B cell (primary cell): ENCODE measurements around the gene NR6A1. TPM values are rescaled to one million over a fixed set of nuclear protein-coding genes. Genes with fewer than 3 reads are reported as not detected.

Experiments used
- ATAC-seq: fragments of 200-7000 bp; cut with Tn5 transposase; one replicate; pipeline ENCODE4 v1.10.0; 2021; ENCODE audit warnings: low read depth, mild to moderate bottlenecking, moderate number of reproducible peaks, moderate library complexity
- CTCF ChIA-PET: fragments of 350-600 bp; sonication (Branson Sonifier 250); formaldehyde crosslinking; loops from one replicate; lab custom pipeline; 2021; ENCODE audit warnings: antibody characterized with exemption, inconsistent platforms; lab: Charles Lee
- POLR2A ChIA-PET: fragments of 350-600 bp; sonication (Branson Sonifier 250); formaldehyde crosslinking; loops from one replicate; lab custom pipeline; 2021; ENCODE audit warnings: antibody characterized with exemption; lab: Charles Lee
- DNase-seq: peaks from one replicate; pipeline ENCODE4 v3.0.0; 2013
- H2AFZ ChIP-seq: 2 replicates; pipeline ENCODE4 v1.6.1; 2012; ENCODE audit warnings: mild to moderate bottlenecking, low read depth, low read length; ENCODE audit not compliant: insufficient read depth, poor library complexity, severe bottlenecking
- H3K27ac ChIP-seq, 2 donors: 1 replicate in 1 of 2; 2 replicates in 1 of 2; pipeline ENCODE4 v1.5.1; 2012 to 2013; ENCODE audit warnings: low read length in 2 of 2, mild to moderate bottlenecking in 2 of 2, moderate library complexity in 1 of 2
- H3K27me3 ChIP-seq, 4 experiments: fragments of 200-600 bp in 1 of 4; sonication (generic) in 1 of 4; replicated peaks in 1 of 4; 1 replicate in 2 of 4; 2 replicates in 2 of 4; pipeline versions ENCODE4 v1.6.1 to v1.7.0; 2013 to 2016; ENCODE audit warnings: low read length in 3 of 4, mild to moderate bottlenecking in 2 of 4, mixed read lengths in 1 of 4, moderate library complexity in 1 of 4; ENCODE audit not compliant: insufficient read depth in 4 of 4, control insufficient read depth in 3 of 4; ENCODE audit errors: control extremely low read depth in 1 of 4
- H3K36me3 ChIP-seq, 2 experiments: replicated peaks in 1 of 2; 1 replicate in 1 of 2; 2 replicates in 1 of 2; pipeline versions ENCODE4 v1.6.1 to v1.7.1; 2013; ENCODE audit warnings: low read length in 1 of 2; ENCODE audit not compliant: insufficient read depth in 2 of 2, control insufficient read depth in 1 of 2; ENCODE audit errors: control extremely low read depth in 1 of 2, extremely low read depth in 1 of 2
- H3K4me1 ChIP-seq, 2 donors: fragments of 200-600 bp in 1 of 2; sonication (generic) in 1 of 2; 1 replicate in 1 of 2; 2 replicates in 1 of 2; pipeline versions ENCODE4 v1.5.1 to v1.6.1; 2013 to 2017; ENCODE audit warnings: low read length in 2 of 2; ENCODE audit not compliant: control insufficient read depth in 2 of 2, insufficient read depth in 2 of 2
- H3K4me2 ChIP-seq: replicated peaks from 2 replicates; pipeline ENCODE3; 2012; ENCODE audit warnings: mild to moderate bottlenecking, low read depth, low read length; ENCODE audit not compliant: poor library complexity, severe bottlenecking
- H3K4me3 ChIP-seq, 5 experiments: fragments of 200-600 bp in 1 of 5; sonication (generic) in 1 of 5; 1 replicate in 3 of 5; 2 replicates in 2 of 5; pipeline versions ENCODE4 v1.5.1 to v1.7.0; 2011 to 2016; ENCODE audit warnings: low read length in 4 of 5, mild to moderate bottlenecking in 4 of 5, low read depth in 2 of 5, control low read depth in 1 of 5, moderate library complexity in 1 of 5; ENCODE audit not compliant: insufficient read depth in 1 of 5; ENCODE audit errors: control extremely low read depth in 1 of 5, extremely low read depth in 1 of 5
- H3K79me2 ChIP-seq: fragments of 200-600 bp; sonication (generic); one replicate; pipeline ENCODE4 v1.6.0; 2016; ENCODE audit warnings: low read length; ENCODE audit not compliant: control insufficient read depth, insufficient read depth
- H3K9ac ChIP-seq: fragments of 200-600 bp; sonication (generic); 2 replicates; pipeline ENCODE4 v1.6.1; 2017; ENCODE audit warnings: mild to moderate bottlenecking, low read length, moderate library complexity
- H3K9me3 ChIP-seq, 3 donors: one replicate each; pipeline versions ENCODE4 v1.6.1 to v1.7.1; 2013; ENCODE audit warnings: low read length in 2 of 3; ENCODE audit not compliant: control insufficient read depth in 2 of 3, insufficient read depth in 1 of 3; ENCODE audit errors: control extremely low read depth in 1 of 3
- H4K20me1 ChIP-seq: 2 replicates; pipeline ENCODE4 v1.6.0; 2012; ENCODE audit warnings: mild to moderate bottlenecking, low read length; ENCODE audit not compliant: insufficient read depth, control insufficient read depth, poor library complexity, severe bottlenecking
- H3K27ac Mint-ChIP-seq: one replicate; pipeline ENCODE4 v1.8.0; 2021; ENCODE audit warnings: mixed read lengths
- H3K27me3 Mint-ChIP-seq: one replicate; pipeline ENCODE4 v1.8.0; 2021; ENCODE audit warnings: mixed read lengths
- H3K4me1 Mint-ChIP-seq: one replicate; pipeline ENCODE4 v1.8.0; 2021; ENCODE audit warnings: mixed read lengths
- H3K4me3 Mint-ChIP-seq: one replicate; pipeline ENCODE4 v1.8.0; 2021; ENCODE audit warnings: mixed read lengths
- H3K9me3 Mint-ChIP-seq: one replicate; pipeline ENCODE4 v1.8.0; 2022; ENCODE audit warnings: mixed read lengths; ENCODE audit not compliant: insufficient read depth
- EZH2 ChIP-seq: IDR thresholded peaks from 2 replicates; pipeline ENCODE4 v1.6.1; 2012; ENCODE audit warnings: borderline replicate concordance, low read depth, mild to moderate bottlenecking, moderate library complexity, low read length; ENCODE audit not compliant: insufficient read depth, poor library complexity, severe bottlenecking
- WGBS: methylation state at CpG from one replicate; pipeline ENCODE4 v1.1.5; 2013; ENCODE audit warnings: missing lambda C conversion rate; ENCODE audit not compliant: insufficient coverage; 5-methylcytosine and 5-hydroxymethylcytosine counted together
- intact Hi-C: fragments of 100-400 bp; cut with micrococcal nuclease; formaldehyde crosslinking; loops from one replicate; pipeline ENCODE4 v1.10.0; 2022
- polyA plus RNA-seq: library from polyadenylated mRNA; depleted of rRNA; stranded (reverse); fragments of >200 nt; gene quantifications from 2 replicates; pipeline ENCODE4 v1.2.3, GENCODE V29; 2012
- total RNA-seq, 2 donors: library from RNA; stranded (reverse); fragments of 120-200 nt in 1 of 2; gene quantifications; 1 replicate in 1 of 2; 2 replicates in 1 of 2; pipeline versions ENCODE4 v1.2.3 to v1.2.4, GENCODE V29; 2013 to 2022
- TF ChIP-seq, protein P1 (sequence below): fragments of 200-600 bp; IDR thresholded peaks from one replicate; pipeline ENCODE4 v1.8.0; 2022; ENCODE audit warnings: antibody characterized with exemption, mild to moderate bottlenecking

The NR6A1 gene
- total and polyA plus RNA-seq, 2 donors (not counting 1 experiment from before 2014, with no cell fraction given) = 0.09 to 0.67 TPM

DNA sequence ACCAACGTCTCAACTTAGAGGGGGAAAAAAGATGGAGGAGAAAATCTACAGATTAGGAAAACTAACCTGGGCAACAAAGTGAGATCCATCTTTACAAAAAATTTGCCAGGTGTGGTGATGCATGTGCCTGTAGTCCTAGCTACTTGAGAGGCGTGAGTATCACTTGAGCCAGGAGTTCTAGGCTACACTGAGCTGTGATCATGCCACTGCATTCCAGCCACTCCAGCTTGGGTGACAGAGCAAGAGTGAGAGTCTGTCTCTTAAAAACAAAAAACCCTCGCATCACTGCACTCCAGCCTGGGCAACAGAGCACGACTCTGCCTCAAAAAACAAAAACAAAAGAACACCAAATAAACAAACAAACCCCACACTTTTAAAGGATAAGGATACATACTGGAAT is 165.9 kb downstream of the NR6A1 start:
- no peaks in the 10 kb centered on the region for H3K79me2 ChIP-seq
- no peaks in the 10 kb centered on the region for H3K4me1 ChIP-seq
- TF ChIP-seq EZH2 = no peak
- TF ChIP-seq, protein P1, sequence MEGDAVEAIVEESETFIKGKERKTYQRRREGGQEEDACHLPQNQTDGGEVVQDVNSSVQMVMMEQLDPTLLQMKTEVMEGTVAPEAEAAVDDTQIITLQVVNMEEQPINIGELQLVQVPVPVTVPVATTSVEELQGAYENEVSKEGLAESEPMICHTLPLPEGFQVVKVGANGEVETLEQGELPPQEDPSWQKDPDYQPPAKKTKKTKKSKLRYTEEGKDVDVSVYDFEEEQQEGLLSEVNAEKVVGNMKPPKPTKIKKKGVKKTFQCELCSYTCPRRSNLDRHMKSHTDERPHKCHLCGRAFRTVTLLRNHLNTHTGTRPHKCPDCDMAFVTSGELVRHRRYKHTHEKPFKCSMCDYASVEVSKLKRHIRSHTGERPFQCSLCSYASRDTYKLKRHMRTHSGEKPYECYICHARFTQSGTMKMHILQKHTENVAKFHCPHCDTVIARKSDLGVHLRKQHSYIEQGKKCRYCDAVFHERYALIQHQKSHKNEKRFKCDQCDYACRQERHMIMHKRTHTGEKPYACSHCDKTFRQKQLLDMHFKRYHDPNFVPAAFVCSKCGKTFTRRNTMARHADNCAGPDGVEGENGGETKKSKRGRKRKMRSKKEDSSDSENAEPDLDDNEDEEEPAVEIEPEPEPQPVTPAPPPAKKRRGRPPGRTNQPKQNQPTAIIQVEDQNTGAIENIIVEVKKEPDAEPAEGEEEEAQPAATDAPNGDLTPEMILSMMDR = no peak
- intact Hi-C loops = no loop called here
- H3K27me3 ChIP-seq = no peaks in the 10 kb centered on the region
- Mint-ChIP-seq H3K4me3 (no peak overlapping the region), H3K9me3 (no peaks in the 10 kb centered on the region), H3K4me1 (no peaks in the 10 kb centered on the region), H3K27me3 (no peaks in the 10 kb centered on the region), H3K27ac (no peak overlapping the region)
- CTCF ChIA-PET = interaction anchor here (1.5 kb wide), 1 partner anchor 9 kb away, joined by 4 read pairs; no protein-coding TSS in a partner anchor
- POLR2A ChIA-PET = no interaction called here
- no peak overlapping the region for H3K4me3 ChIP-seq
- no peaks in the 10 kb centered on the region for H4K20me1 ChIP-seq
- H3K4me2 ChIP-seq = no peak overlapping the region
- H3K9ac ChIP-seq = no peak overlapping the region
- H3K27ac ChIP-seq = no peak overlapping the region
- H3K9me3 ChIP-seq = no peaks in the 10 kb centered on the region
- DNase-seq = no peak
- 89% methylated on average over 2 of the region's 4 CpGs for WGBS
- no peak for ATAC-seq
- no peak overlapping the region for H2AFZ ChIP-seq
- no peaks in the 10 kb centered on the region for H3K36me3 ChIP-seq

DNA sequence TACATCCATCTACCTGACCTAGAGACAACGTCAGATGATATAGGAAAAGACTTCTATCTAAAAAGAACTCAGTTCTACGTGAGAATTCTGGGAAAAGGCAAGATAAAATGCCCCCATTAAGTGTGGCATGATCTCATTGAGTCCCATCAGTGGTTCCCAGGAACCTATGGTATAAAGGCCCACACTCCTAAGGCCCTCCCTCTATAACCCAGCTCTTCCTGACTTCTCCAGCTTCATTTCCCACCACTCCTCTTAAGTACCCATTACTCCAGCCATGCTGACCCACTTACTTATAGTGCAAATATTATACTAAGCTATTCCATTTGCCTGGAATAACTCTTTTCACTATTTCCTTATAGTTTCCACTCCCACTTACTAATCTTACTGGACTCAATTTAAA is 168.5 kb downstream of the NR6A1 start:
- POLR2A ChIA-PET = no interaction called here
- H3K27ac Mint-ChIP-seq = no peak overlapping the region
- H3K4me2 ChIP-seq = no peak overlapping the region

More for the DNA sequence above, 168.5 kb downstream of the NR6A1 start:
- no peaks in the 10 kb centered on the region for H3K4me1 ChIP-seq
- H3K27me3 ChIP-seq = no peaks in the 10 kb centered on the region
- DNase-seq (no peak), ATAC-seq (no peak)
- H3K4me1 Mint-ChIP-seq = no peaks in the 10 kb centered on the region
- no peak overlapping the region for H3K4me3 Mint-ChIP-seq
- H3K9me3 Mint-ChIP-seq = no peaks in the 10 kb centered on the region
- H2AFZ ChIP-seq = no peak overlapping the region
- no peak for TF ChIP-seq EZH2
- TF ChIP-seq, protein P1 = no peak
- WGBS = no CpG with 5 or more reads among the region's 2 CpGs
- H3K9ac ChIP-seq = no peak overlapping the region
- H3K9me3 ChIP-seq = no peaks in the 10 kb centered on the region
- no peaks in the 10 kb centered on the region for H3K79me2 ChIP-seq
- no peaks in the 10 kb centered on the region for H3K36me3 ChIP-seq
- CTCF ChIA-PET = interaction anchor here (1.0 to 1.7 kb wide), 3 partner anchors 11 to 109 kb away, joined by 3 to 7 read pairs (median 3); no protein-coding TSS in a partner anchor
- H3K4me3 ChIP-seq = no peak overlapping the region
- intact Hi-C loops = no loop called here
- H3K27me3 Mint-ChIP-seq = no peaks in the 10 kb centered on the region
- no peak overlapping the region for H3K27ac ChIP-seq
- no peaks in the 10 kb centered on the region for H4K20me1 ChIP-seq
